Measurements from ENCODE around the gene PSMD1. TPM values are rescaled to one million over a fixed set of nuclear protein-coding genes. Genes with fewer than 3 reads are reported as not detected.

PSMD1 gene
- total and polyA plus RNA-seq, 2 donors = 43.9 to 81.7 TPM

- no peak overlapping the region for H3K27ac ChIP-seq (ENCODE audit: low read depth)
- peaks cover 2% of the 10 kb centered on the region for H3K4me1 ChIP-seq (ENCODE audit: insufficient read depth)
- no peak for DNase-seq (ENCODE audit: extremely low spot score)
- WGBS = 83% methylated on average over 6 of the region's 6 CpGs
- H3K36me3 ChIP-seq (ENCODE audit: insufficient read depth) = no peaks in the 10 kb centered on the region
- H3K4me3 ChIP-seq (ENCODE audit: low read depth, low read length) = no peak overlapping the region
These were observed 17.4 kb upstream of the PSMD1 start for GRCh38 chr2:231039294-231039664.

DNA sequence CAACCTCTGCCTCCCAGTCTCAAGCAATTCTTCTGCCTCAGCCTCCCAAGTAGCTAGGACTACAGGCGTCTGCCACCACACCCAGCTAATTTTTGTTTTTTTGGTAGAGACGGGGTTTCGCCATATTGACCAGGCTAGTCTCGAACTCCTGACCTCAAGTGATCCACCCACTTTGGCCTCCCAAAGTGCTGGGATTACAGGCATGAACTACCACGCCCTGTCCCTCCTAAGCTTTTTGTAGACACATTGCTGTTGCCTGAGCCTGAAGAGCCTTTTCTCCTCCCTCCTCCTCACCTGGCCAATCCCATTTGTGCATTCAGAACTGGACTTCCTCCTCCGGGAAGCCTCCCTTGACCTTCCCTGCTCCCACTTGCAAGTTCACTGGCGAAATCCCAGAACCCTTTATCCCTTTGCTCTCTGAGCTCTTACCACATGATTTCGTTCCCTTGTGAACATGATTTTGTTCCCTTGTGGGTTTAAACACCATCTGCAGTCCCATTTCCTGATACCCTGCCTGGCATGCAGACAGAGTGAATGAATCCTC lies 16.8 kb upstream of the PSMD1 start:
- Histone ChIP-seq H3K27ac (ENCODE audit: low read depth) (no peak overlapping the region), H3K36me3 (ENCODE audit: insufficient read depth) (no peaks in the 10 kb centered on the region), H3K4me1 (ENCODE audit: insufficient read depth) (peaks cover 2% of the 10 kb centered on the region), H3K4me3 (ENCODE audit: low read depth, low read length) (no peak overlapping the region)
- no peak for DNase-seq (ENCODE audit: extremely low spot score)
- WGBS = 78% methylated on average over 8 of the region's 8 CpGs

DNA sequence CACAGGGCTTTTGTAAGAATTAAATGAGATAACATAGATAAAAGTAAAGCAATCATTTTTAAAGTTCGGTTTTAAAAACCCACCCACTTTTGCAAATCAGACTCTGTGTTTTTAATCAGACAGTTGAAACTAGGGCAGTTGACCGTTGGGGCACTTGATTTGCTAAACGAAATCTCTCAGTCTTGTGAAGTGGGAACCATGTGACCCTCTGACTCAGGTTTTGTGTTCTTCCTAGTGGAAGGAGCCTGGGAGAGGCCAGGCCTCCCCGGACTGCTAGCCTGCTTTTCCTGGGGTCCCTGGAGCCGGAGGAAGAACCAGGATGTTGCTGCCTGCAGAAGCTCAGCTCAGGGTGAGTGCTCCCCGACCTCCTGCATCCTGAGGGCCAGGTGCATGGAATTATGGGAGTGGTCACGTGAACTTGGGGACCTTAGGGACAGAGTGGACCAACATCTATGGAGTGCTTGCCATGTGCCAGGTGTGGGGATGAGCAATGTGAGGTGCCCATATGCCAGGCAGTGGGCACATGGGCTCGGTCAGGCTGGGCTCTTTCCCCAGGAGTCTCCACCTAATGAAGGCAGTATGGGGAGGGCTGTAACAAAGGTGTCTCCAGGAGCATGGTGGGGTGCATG lies 15.5 kb upstream of the PSMD1 start:
- no peaks in the 10 kb centered on the region for H3K36me3 ChIP-seq (ENCODE audit: insufficient read depth)
- DNase-seq (ENCODE audit: extremely low spot score) = no peak
- H3K4me1 ChIP-seq (ENCODE audit: insufficient read depth) = peaks cover 2% of the 10 kb centered on the region
- H3K27ac ChIP-seq (ENCODE audit: low read depth) = no peak overlapping the region
- H3K4me3 ChIP-seq (ENCODE audit: low read depth, low read length) = no peak overlapping the region
- WGBS = 60% methylated on average over 8 of the region's 8 CpGs

- Histone ChIP-seq H3K4me1 (ENCODE audit: insufficient read depth) (no peaks in the 10 kb centered on the region), H3K36me3 (ENCODE audit: insufficient read depth) (no peaks in the 10 kb centered on the region), H3K27ac (ENCODE audit: low read depth) (no peak overlapping the region), H3K4me3 (ENCODE audit: low read depth, low read length) (no peak overlapping the region)
- 92% methylated on average over 4 of the region's 4 CpGs for WGBS
- no peak for DNase-seq (ENCODE audit: extremely low spot score)
These were observed 12.9 kb upstream of the PSMD1 start for GRCh38 chr2:231043796-231044195.

DNA sequence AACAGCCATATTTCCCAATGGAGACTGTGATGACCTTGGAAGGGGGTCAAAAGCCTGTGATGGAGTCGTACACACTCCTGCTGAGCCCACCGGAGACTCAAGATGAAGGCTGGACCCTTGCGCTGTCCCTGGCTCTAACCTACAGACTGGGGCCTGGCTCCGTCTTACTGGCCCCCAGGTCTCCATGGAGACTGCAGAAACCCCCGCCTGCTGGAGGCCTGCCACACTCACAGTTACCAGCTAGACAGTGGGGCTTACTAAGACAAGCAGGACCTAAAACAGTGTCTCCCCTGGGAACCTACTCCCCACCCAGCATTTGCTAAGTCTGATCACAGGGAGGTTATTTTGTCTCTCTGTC lies 9.8 kb upstream of the PSMD1 start:
- H3K4me1 ChIP-seq (ENCODE audit: insufficient read depth) = no peaks in the 10 kb centered on the region
- H3K4me3 ChIP-seq (ENCODE audit: low read depth, low read length) = no peak overlapping the region
- 77% methylated on average over 5 of the region's 5 CpGs for WGBS
- H3K36me3 ChIP-seq (ENCODE audit: insufficient read depth) = no peaks in the 10 kb centered on the region
- no peak for DNase-seq (ENCODE audit: extremely low spot score)
- no peak overlapping the region for H3K27ac ChIP-seq (ENCODE audit: low read depth)

GRCh38 chr2:231047274-231047922 lies 9.3 kb upstream of the PSMD1 start:
- WGBS = 74% methylated on average over 8 of the region's 8 CpGs
- no peaks in the 10 kb centered on the region for H3K4me1 ChIP-seq (ENCODE audit: insufficient read depth)
- H3K27ac ChIP-seq (ENCODE audit: low read depth) = no peak overlapping the region
- H3K36me3 ChIP-seq (ENCODE audit: insufficient read depth) = no peaks in the 10 kb centered on the region
- no peak for DNase-seq (ENCODE audit: extremely low spot score)
- H3K4me3 ChIP-seq (ENCODE audit: low read depth, low read length) = no peak overlapping the region

DNA sequence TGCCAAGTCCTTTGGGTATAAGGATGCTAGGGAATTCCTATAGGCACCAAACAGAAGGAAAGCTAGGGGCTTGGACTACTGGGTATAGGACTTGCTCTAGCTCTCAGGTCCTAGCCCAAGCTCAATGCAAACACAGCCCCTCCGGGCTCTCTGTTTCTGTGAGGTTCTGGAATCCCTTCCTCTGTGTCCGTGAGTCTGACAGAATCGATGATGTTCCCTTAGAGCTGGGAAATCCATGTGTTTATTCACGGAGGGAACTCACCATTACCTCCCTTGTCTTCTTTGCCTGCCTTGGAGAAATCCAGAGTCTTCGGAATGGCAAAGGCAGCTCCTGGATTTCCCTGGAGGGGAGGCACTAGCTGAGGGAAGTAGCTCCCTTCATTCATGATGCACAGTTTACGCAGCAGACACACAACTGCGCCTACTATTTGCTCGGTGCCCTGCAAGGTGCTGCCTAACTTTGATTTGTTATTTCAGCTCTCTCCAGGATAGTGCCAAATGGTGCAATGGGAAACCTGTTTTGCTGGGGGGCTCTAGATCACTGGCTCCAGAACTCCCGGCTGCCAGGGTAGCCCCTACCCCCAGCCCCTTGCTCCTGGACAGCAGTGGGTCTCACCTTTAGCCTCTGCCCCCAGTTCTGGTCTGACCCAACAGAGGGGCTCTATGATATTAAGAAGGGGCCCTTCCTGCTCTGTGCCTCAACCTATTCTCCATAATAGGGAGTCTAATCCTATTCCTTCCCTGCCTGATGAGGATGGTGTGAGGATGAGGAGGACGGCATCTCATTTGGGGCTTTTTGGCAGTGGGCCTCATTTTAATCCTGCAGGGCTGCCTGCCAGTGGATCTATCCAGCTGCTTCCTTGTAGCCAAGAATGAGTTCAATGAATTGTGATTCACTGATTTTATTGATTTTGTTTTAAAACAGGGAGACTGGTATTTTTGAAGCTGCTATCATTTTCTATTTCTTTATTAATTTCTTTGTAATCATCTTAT lies 8.4 kb upstream of the PSMD1 start:
- WGBS = 68% methylated on average over 10 of the region's 10 CpGs
- DNase-seq (ENCODE audit: extremely low spot score) = no peak
- no peak overlapping the region for H3K4me3 ChIP-seq (ENCODE audit: low read depth, low read length)
- H3K4me1 ChIP-seq (ENCODE audit: insufficient read depth) = no peaks in the 10 kb centered on the region
- H3K27ac ChIP-seq (ENCODE audit: low read depth) = no peak overlapping the region
- no peaks in the 10 kb centered on the region for H3K36me3 ChIP-seq (ENCODE audit: insufficient read depth)

DNA sequence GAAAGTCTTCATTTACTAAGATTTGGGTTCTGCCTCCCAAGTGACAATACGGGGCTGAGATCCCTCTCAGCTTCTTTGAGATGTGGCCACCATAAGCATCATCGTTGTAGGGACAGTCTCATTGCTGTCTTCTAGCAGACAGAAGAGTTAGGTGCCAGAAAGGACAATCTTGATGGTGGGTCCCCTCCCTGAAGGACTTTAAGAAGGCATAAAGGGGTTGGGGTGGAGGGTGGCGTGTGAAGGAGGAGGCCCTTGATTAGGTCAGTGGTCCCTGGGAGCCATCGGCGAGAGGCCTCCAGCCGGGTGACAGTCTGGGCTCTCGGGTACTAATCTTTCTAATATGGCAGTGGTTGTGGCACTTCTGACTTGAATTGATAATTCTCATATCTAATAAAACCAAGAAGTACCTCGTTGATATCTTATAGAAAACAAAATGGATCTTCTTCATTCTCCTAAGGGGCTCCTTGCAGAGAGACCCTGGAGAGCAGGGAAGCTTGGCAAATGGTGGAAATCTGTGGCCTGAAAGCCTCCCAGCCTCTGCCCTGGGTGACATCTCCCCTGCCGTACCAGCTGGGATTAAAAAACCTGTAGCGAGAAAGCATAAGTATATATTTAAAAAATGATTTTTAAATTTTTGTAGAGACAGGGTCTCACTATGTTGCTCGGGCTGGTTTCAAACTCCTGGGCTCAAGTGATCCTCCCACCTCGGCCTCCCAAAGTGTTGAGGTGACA lies 7.2 kb upstream of the PSMD1 start:
- WGBS = 86% methylated on average over 12 of the region's 12 CpGs
- Histone ChIP-seq H3K4me3 (ENCODE audit: low read depth, low read length) (no peak overlapping the region), H3K4me1 (ENCODE audit: insufficient read depth) (no peaks in the 10 kb centered on the region), H3K27ac (ENCODE audit: low read depth) (no peak overlapping the region), H3K36me3 (ENCODE audit: insufficient read depth) (no peaks in the 10 kb centered on the region)
- DNase-seq (ENCODE audit: extremely low spot score) = no peak

GRCh38 chr2:231050018-231050901 lies 6.4 kb upstream of the PSMD1 start:
- 50% methylated on average over 9 of the region's 9 CpGs for WGBS
- Histone ChIP-seq H3K36me3 (ENCODE audit: insufficient read depth) (no peaks in the 10 kb centered on the region), H3K27ac (ENCODE audit: low read depth) (no peak overlapping the region), H3K4me1 (ENCODE audit: insufficient read depth) (no peaks in the 10 kb centered on the region), H3K4me3 (ENCODE audit: low read depth, low read length) (no peak overlapping the region)
- DNase-seq (ENCODE audit: extremely low spot score) = no peak

GRCh38 chr2:231051116-231051515 lies 5.6 kb upstream of the PSMD1 start:
- DNase-seq (ENCODE audit: extremely low spot score) = no peak
- no peak overlapping the region for H3K27ac ChIP-seq (ENCODE audit: low read depth)
- WGBS = 82% methylated on average over 5 of the region's 5 CpGs

GRCh38 chr2:231052494-231053451 lies 3.9 kb upstream of the PSMD1 start:
- 7% methylated on average over 62 of the region's 62 CpGs for WGBS
- DNase-seq (ENCODE audit: extremely low spot score) = no peak
- Histone ChIP-seq H3K36me3 (ENCODE audit: insufficient read depth) (no peaks in the 10 kb centered on the region), H3K4me1 (ENCODE audit: insufficient read depth) (no peaks in the 10 kb centered on the region), H3K4me3 (ENCODE audit: low read depth, low read length) (peak overlapping the region; percentile 55), H3K27ac (ENCODE audit: low read depth) (no peak overlapping the region)

More at GRCh38 chr2:231051116-231051515, 5.6 kb upstream of the PSMD1 start:
- no peaks in the 10 kb centered on the region for H3K4me1 ChIP-seq (ENCODE audit: insufficient read depth)
- no peaks in the 10 kb centered on the region for H3K36me3 ChIP-seq (ENCODE audit: insufficient read depth)
- H3K4me3 ChIP-seq (ENCODE audit: low read depth, low read length) = no peak overlapping the region

DNA sequence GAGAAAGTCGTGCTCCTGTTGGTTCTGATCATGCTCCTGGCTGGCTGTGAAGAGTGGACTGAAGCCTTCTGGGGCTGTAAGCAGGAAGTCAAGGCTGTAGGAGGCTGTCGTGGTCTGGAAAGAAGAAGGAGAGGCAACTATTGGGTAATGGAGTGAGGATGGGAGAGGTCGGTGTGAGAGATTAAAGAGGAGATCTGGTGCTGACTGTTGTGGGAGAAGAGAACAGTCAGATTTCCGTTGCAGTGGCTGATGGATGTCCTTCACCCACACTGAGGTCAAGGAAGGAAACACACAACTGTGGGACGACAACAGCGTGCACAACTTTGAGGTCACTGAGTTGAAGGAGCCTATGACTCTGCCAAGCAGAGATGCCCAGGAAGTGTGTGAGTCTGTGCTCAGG lies 2.8 kb upstream of the PSMD1 start:
- DNase-seq (ENCODE audit: extremely low spot score) = no peak
- Histone ChIP-seq H3K4me3 (ENCODE audit: low read depth, low read length) (no peak overlapping the region), H3K27ac (ENCODE audit: low read depth) (no peak overlapping the region), H3K4me1 (ENCODE audit: insufficient read depth) (no peaks in the 10 kb centered on the region), H3K36me3 (ENCODE audit: insufficient read depth) (no peaks in the 10 kb centered on the region)
- WGBS = 79% methylated on average over 6 of the region's 6 CpGs

Data from urinary bladder (tissue), 4 donors.